DMS53 (cell line): ENCODE data around the gene RNF212.

Experiments used
- DNase-seq: peaks from one replicate; lab custom pipeline; 2025; lab: John Stamatoyannopoulos, UW

RNF212 gene

GRCh38 chr4:1115528-1116293 is 2.3 kb upstream of the RNF212 start:
- peak; percentile 38 for DNase-seq

DNA sequence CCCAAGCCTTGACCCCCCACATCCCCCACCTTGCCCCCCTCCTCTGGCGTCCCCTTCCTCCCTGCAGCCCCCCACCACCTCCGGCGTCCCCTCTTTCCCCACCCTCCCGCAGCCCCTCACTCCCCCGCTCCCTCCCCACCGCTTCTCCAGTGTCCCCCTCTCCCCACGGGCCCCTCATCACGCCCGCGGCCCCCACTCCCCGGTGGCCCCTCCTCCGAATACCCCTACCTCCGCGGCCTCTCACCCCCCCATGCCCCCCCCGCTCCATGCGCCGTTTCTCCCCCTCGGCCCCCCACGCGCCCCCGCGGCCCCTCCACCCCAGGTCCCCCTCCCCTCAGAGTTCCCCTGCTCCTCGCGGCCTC is 562 bp downstream of the RNF212 start:
- no peak for DNase-seq

GRCh38 chr4:1112174-1112820 is 1.1 kb downstream of the RNF212 start:
- peak; percentile 31 for DNase-seq

GRCh38 chr4:1111259-1111809 is 2.0 kb downstream of the RNF212 start:
- DNase-seq: no peak

GRCh38 chr4:1109898-1110506 is 3.4 kb downstream of the RNF212 start:
- DNase-seq: no peak

GRCh38 chr4:1109333-1109732 is 4.0 kb downstream of the RNF212 start:
- no peak for DNase-seq

DNA sequence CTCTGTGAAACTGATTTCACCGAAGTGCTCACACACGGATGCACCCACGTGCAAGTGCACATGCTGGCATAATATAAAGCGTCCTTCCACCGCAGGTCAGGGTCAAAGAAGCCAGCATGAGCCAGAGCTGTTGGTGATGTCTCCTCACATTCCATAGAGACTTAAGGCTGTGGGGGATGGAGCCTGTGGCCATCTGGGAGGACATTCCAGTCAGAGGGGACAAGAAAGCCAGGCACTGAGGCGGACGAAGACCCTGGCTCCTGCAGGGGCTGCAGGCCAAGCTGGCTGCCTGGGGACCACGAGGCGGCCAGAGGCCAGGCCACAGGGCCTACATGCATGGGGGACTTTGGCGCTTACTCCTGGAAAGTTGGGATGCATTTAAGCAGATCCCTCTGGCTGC is 7.7 kb downstream of the RNF212 start:
- no peak for DNase-seq

DNA sequence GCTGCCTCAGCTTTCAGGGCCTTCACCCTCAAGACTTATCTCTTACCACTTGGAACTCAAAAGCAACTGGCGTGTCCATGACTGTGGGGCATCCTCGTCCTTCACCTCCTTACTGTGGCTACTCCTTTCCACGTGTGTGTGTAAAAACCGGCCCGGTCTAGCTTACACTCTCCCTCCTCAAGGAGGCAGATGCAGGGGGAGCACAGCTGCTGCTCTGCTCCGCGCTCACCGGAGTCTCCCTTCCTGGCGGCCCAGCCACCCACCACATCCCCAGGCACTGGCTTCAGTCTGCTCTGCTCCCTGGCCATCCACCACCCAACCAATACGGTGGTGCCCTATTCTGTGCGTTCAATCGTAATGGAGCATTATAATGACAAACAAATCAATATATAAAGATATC is 8.3 kb downstream of the RNF212 start:
- DNase-seq: no peak

- no peak for DNase-seq
These were observed 8.7 kb downstream of the RNF212 start for GRCh38 chr4:1104647-1105046.

- DNase-seq: no peak
These were observed 13.6 kb downstream of the RNF212 start for GRCh38 chr4:1099684-1100335.

GRCh38 chr4:1099270-1099669 is 14.1 kb downstream of the RNF212 start:
- DNase-seq: no peak

DNA sequence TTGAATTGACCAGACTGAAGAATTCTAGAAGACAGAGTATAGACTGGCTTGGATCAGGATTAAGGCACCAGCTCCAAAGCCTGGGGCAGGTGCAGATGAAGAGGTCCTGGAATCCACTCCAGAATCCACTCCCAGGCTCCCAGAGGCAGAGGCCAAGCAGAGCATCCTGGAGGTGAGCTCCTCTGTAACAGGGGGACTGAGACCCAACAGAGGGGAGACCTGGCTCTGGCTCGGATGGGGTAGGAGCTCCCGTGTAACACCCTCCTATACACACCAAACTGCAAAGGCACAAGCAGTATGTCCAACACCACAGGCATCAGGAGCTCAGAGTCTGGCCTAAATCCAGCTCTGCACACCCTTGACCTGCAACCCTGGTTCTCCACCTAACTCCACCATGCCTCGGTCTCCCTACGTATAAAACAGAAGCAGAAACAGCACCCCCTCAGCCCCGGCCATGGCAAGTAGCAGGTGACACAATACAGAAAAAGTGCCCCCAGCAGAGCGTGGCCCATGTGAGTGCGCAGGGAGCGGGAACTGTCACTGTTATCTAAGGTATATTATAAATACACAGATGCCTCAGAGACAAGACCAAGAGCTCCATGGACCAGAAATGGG is 14.9 kb downstream of the RNF212 start:
- DNase-seq: no peak

- no peak for DNase-seq
These were observed 15.8 kb downstream of the RNF212 start for GRCh38 chr4:1097553-1097952.

DNA sequence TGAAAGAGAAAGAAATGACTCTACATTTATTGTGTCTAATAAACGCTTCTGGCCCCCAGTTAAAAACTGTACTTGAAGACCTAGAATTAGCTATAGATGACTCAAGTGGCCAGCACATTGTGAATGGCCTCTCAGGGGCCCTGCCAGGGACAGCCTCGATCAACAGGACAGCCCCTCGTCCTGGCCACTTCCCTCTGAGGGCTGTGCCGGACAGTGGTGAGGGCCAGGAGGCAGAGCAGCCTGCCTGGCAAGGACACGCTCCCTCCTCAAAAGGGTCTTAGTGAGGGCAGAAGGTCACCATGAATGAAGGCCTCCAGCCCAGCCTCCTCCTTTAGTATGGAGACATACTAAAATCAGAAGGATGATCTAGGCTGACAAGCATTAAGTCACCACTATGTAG is 16.5 kb downstream of the RNF212 start:
- no peak for DNase-seq

GRCh38 chr4:1094336-1094690 is 19.1 kb downstream of the RNF212 start:
- DNase-seq: no peak

- no peak for DNase-seq
These were observed 19.7 kb downstream of the RNF212 start for GRCh38 chr4:1093391-1094335.

GRCh38 chr4:1092983-1093361 is 20.4 kb downstream of the RNF212 start:
- no peak for DNase-seq

GRCh38 chr4:1092026-1092982 is 21.1 kb downstream of the RNF212 start:
- no peak for DNase-seq

DNA sequence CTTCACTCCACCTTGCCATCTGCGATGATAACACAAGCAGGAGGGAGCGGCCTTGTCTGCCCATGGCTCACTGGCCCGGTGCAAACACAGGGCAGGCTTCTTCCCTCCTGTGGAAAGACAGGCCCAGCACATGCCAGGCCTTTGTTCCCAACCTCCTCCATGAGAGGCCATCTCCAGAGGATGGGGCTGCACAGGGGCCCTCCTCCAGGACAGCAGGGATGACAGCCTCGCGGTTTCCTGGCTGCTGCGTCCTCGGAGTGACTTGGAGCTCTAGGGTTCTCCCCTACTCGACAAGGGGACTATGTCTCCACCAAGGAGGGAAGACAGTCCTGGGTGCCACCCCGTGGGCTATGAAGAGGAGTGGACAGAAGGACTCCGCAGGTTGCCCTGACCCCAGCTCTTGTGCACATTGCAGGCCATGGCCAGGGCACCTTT is 21.8 kb downstream of the RNF212 start:
- no peak for DNase-seq
